WI38 (cell line): ENCODE measurements around the gene ZNF814.

Experiments
- H3K4me3 ChIP-seq: 2 replicates; pipeline ENCODE4 v1.5.1; 2011; ENCODE audit warnings: low read depth, mild to moderate bottlenecking, control low read depth, low read length
- TF ChIP-seq, protein P1 (sequence below): IDR thresholded peaks from 2 replicates; pipeline ENCODE4 v1.5.1; 2012; ENCODE audit warnings: low read depth, mild to moderate bottlenecking, control low read depth, low read length

Gene ZNF814

GRCh38 chr19:57803265-57803593 lies 85.6 kb downstream of the ZNF814 start:
- TF ChIP-seq, protein P1, sequence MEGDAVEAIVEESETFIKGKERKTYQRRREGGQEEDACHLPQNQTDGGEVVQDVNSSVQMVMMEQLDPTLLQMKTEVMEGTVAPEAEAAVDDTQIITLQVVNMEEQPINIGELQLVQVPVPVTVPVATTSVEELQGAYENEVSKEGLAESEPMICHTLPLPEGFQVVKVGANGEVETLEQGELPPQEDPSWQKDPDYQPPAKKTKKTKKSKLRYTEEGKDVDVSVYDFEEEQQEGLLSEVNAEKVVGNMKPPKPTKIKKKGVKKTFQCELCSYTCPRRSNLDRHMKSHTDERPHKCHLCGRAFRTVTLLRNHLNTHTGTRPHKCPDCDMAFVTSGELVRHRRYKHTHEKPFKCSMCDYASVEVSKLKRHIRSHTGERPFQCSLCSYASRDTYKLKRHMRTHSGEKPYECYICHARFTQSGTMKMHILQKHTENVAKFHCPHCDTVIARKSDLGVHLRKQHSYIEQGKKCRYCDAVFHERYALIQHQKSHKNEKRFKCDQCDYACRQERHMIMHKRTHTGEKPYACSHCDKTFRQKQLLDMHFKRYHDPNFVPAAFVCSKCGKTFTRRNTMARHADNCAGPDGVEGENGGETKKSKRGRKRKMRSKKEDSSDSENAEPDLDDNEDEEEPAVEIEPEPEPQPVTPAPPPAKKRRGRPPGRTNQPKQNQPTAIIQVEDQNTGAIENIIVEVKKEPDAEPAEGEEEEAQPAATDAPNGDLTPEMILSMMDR, result no peak
- H3K4me3 ChIP-seq, result peak overlapping the region; percentile 73

DNA sequence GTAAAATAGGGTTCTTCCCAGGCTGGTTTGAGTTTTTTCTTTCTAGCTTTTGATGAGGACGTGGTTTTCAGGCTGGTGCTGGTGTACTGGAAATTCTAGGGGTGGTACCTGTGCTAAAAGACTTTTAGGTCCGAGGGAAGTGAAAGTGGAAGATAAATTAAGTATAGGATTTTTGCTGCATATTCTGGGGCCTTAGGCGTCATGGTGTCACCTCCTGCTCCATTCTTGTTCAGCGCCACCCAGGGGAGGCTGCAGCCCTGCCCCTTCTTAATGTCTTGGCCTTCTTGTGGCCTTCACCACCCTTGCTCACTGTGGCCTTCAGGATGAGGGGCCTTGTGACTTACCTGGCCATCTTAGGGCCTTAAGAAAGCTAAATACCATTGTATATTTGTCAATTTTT lies 86.6 kb downstream of the ZNF814 start:
- TF ChIP-seq, protein P1, result no peak
- H3K4me3 ChIP-seq, result no peak overlapping the region

- H3K4me3 ChIP-seq, result no peak overlapping the region
- TF ChIP-seq, protein P1, result no peak
These were observed 88.1 kb downstream of the ZNF814 start for GRCh38 chr19:57800696-57801095.
